Coronary artery (tissue), 2 donors: ENCODE measurements around the gene ATAD2B.
A peak's percentile ranks its signal among the peaks of the same experiment; 100 is the strongest.

Experiments used
- DNase-seq: peaks from one replicate; pipeline ENCODE4 v3.0.0-alpha.2; 2017; ENCODE audit warnings: low spot score
- H3K27ac ChIP-seq, 2 donors: fragments of 200-600 bp; sonication (generic); one replicate each; pipeline ENCODE4 v1.5.1; 2016 to 2019
- H3K4me3 ChIP-seq: fragments of 200-600 bp; sonication (generic); 2 replicates; pipeline ENCODE4 v1.5.1; 2016; ENCODE audit warnings: mild to moderate bottlenecking, moderate library complexity
- TF ChIP-seq, protein P1 (sequence below): fragments of 200-600 bp; sonication (generic); IDR thresholded peaks from one replicate; pipeline ENCODE4 v1.5.1; 2019; ENCODE audit warnings: antibody characterized with exemption

Gene ATAD2B

DNA sequence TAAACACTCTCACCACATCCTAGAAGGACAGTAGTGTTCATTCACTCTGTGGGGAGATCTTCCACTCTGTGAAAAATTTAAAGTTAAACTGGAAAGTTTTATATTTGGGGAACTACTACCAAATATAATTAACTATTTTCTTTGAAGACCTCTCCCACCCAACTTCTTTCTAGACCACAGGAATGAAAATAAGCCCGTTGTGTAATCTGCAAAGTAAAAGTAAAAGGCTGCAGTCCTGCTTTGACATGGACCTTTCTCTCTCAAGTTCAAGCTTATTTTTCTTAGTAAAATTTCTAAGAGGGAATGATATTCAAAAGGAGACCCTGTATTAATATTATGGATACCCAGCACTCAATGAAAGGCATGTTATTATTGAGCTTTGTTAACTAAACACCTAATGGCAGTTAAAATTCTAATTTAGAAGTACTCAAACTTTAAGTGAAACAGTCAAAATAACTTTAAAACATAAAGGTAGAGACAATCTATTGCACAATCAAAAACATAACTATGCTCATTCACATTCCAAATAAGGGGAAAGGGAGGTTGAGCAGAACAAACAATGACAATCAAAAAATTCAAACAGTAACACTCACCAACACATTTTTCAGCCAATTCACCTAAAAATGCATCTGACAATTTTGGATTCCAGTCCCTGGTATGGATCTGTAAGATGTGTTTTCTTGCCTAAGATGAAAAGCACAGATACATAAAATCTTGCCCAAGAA lies 98.5 kb downstream of the ATAD2B start:
- DNase-seq = no peak
- TF ChIP-seq, protein P1, sequence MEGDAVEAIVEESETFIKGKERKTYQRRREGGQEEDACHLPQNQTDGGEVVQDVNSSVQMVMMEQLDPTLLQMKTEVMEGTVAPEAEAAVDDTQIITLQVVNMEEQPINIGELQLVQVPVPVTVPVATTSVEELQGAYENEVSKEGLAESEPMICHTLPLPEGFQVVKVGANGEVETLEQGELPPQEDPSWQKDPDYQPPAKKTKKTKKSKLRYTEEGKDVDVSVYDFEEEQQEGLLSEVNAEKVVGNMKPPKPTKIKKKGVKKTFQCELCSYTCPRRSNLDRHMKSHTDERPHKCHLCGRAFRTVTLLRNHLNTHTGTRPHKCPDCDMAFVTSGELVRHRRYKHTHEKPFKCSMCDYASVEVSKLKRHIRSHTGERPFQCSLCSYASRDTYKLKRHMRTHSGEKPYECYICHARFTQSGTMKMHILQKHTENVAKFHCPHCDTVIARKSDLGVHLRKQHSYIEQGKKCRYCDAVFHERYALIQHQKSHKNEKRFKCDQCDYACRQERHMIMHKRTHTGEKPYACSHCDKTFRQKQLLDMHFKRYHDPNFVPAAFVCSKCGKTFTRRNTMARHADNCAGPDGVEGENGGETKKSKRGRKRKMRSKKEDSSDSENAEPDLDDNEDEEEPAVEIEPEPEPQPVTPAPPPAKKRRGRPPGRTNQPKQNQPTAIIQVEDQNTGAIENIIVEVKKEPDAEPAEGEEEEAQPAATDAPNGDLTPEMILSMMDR = no peak
- Histone ChIP-seq H3K27ac (no peak overlapping the region), H3K4me3 (no peak overlapping the region)

DNA sequence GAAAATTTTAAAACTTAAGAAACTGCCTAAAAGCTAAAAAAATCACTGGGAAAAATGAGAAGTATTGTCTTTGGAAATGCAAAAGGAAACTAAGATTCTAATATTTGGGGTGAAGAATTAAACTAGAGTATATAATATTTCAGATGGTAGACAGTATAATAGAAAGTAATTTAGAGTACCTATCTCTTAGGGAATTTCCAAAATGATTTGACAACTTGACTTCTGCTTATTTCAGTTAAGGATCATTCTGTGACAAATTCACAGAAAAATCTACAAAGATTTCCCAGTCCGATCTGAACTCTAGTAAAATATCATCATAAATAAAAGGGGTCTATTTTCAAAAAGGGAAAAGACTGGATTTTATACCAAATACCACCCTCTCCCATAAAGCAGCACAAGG lies 99.6 kb downstream of the ATAD2B start:
- no peak overlapping the region for H3K27ac ChIP-seq
- no peak overlapping the region for H3K4me3 ChIP-seq
- TF ChIP-seq, protein P1 = no peak
- DNase-seq = no peak

DNA sequence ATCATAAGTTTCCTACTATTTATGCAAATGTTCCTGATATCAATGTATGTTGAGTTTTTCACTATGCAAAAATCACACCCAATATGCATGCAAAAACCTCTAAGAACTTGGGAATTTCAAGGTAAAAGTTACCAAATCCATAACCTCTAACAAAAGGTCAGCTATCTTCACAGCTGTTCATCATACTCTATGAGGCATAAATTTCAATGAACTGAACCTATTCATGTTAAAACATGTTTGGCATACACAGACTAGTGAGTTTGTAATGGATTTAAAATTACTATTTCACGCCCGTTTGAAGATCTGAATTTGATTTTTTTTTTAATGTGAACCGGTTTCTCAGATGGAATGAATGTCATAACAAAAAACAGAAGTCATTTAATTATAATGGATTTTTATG lies 100.2 kb downstream of the ATAD2B start:
- no peak overlapping the region for H3K27ac ChIP-seq
- TF ChIP-seq, protein P1 = no peak
- no peak for DNase-seq
- H3K4me3 ChIP-seq = no peak overlapping the region

DNA sequence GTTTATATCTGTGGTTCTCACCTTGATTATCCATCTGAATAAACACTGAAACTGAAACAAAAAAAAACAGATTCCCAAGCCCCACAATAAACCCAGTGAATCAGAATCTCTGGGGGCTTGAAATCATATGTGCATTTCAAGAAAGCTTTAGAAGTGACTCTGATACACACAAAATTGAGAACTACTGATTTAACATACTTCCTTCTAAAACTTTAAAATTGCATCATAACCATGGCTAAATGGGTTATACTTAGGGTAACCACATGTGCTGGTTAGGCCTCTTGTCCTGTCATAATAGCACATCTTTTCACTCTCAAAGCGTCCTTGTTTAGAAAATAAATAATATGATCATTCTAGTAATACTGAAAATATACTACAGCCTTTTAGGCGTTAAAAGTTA lies 100.9 kb downstream of the ATAD2B start:
- no peak overlapping the region for H3K4me3 ChIP-seq
- no peak for DNase-seq
- TF ChIP-seq, protein P1 = no peak
- H3K27ac ChIP-seq = no peak overlapping the region

DNA sequence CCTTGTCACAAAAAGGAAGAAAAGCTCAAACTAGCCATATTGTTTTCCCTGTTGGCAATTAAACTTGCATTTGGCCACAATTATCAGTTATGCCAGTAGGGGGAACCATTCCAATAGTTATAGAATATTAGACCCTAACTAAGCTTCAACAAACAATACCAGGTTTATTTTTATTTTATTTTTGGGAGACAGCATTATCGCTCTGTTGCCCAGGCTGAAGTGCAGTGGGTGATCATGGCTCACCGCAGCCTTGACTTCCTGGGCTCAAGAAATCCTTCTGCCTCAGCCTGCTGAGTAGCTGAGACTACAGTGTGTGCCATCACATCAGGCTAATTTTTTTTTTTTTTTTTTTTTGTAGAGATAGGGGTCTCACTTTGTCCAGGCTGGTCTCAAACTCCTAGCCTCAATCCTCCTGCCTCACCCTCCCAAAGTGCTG lies 102.1 kb downstream of the ATAD2B start:
- DNase-seq = no peak
- Histone ChIP-seq H3K27ac (no peak overlapping the region), H3K4me3 (no peak overlapping the region)
- TF ChIP-seq, protein P1 = peak; percentile 53

DNA sequence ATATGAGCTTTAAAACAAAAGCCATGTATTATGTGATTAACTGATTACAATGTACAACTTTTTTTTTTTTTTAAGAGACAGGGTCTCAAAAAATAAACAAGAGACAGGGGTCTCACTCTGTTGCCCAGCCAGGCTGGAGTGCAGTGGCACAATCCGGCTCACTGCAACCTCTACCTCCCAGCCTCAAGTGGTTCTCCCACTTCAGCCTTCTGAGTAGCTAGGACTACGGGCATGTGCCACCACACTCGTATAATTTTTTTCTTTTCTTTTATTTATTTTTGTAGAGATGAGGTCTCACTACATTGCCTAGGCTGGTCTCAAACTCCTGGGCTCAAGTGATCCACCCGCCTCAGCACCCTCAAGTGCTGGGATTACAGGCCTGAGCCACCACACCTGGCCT lies 103.1 kb downstream of the ATAD2B start:
- TF ChIP-seq, protein P1 = no peak
- H3K4me3 ChIP-seq = no peak overlapping the region
- H3K27ac ChIP-seq = no peak overlapping the region
- DNase-seq = no peak

DNA sequence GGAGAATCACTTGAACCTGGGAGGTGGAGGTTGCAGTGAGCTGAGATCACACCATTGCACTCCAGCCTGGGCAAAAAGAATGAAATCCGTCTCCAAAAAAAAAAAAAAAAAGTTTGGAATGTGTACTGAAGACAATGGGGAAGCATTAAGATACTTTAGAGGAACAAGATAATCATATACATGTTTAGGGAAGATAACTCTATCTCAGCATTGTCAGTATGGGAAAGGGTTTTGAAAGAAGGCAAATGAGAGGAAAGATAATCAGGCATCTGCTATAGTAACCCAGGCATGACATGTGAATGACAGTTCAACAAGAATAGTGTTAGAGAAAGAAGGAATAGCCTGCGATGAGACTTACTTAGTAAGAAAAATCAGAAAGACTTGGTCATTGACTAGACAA lies 112.0 kb downstream of the ATAD2B start:
- H3K4me3 ChIP-seq = no peak overlapping the region
- no peak for DNase-seq
- TF ChIP-seq, protein P1 = no peak
- H3K27ac ChIP-seq = no peak overlapping the region
